A549 (cell line): Measurements from ENCODE around the gene PPM1J. TPM values are rescaled to one million over a fixed set of nuclear protein-coding genes. Genes with fewer than 3 reads are reported as not detected.

ENCODE experiments used
- ATAC-seq, 2 experiments: fragments of 200-7000 bp in 1 of 2; fragments of >200 bp in 1 of 2; cut with Nextera tagmentation in 1 of 2; cut with Tn5 transposase in 1 of 2; 3 replicates each; pipeline versions ENCODE4 v1.8.0 to v1.9.1; 2018 to 2020; ENCODE audit warnings: mild to moderate bottlenecking in 1 of 2, moderate library complexity in 1 of 2
- CTCF ChIA-PET: fragments of 300-600 bp; sonication (Branson Sonifier 250); formaldehyde crosslinking; extraction: SDS; loops from one replicate; lab custom pipeline; 2021; ENCODE audit warnings: antibody characterized with exemption, inconsistent platforms; lab: Yijun Ruan, JAX
- POLR2A ChIA-PET: fragments of 350-600 bp; formaldehyde crosslinking; extraction: SDS; loops from one replicate; lab custom pipeline; 2021; ENCODE audit warnings: antibody characterized with exemption, inconsistent platforms; lab: Yijun Ruan, JAX
- DNase-seq, 2 experiments: peaks; one replicate each; pipeline versions ENCODE4 v3.0.0 to v3.0.0-alpha.2; 2011 to 2016; ENCODE audit warnings: low read depth in 1 of 2, low spot score in 1 of 2
- FAIRE-seq: peaks from 2 replicates; lab custom pipeline; 2011; peaks lifted over from hg19 to GRCh38; lab: Jason Lieb, UNC
- H3K27ac ChIP-seq, 2 experiments: fragments of >200 bp; sonication (Bioruptor Twin); formaldehyde crosslinking; 3 replicates each; pipeline ENCODE4 v1.5.1; 2016 to 2017
- H3K4me1 ChIP-seq: fragments of >200 bp; sonication (Bioruptor Twin); formaldehyde crosslinking; 3 replicates; pipeline ENCODE4 v1.6.1; 2016
- H3K4me2 ChIP-seq: fragments of >200 bp; sonication (Bioruptor Twin); formaldehyde crosslinking; 3 replicates; pipeline ENCODE4 v1.6.1; 2016
- H3K4me3 ChIP-seq: fragments of >200 bp; sonication (Bioruptor Twin); formaldehyde crosslinking; 3 replicates; pipeline ENCODE4 v1.5.1; 2016
- H3K9me3 ChIP-seq: fragments of >200 bp; sonication (Bioruptor Twin); formaldehyde crosslinking; 3 replicates; pipeline ENCODE4 v1.6.1; 2016
- CBX8 ChIP-seq: fragments of 200-600 bp; sonication (generic); IDR thresholded peaks from 2 replicates; pipeline ENCODE4 v1.6.1; 2016
- CEBPB ChIP-seq, 2 experiments: fragments of >200 bp in 1 of 2; sonication (Bioruptor Twin) in 1 of 2; formaldehyde crosslinking in 1 of 2; IDR thresholded peaks; 2 replicates each; pipeline ENCODE4 v1.6.1; 2012 to 2016
- CTCF ChIP-seq: fragments of >200 bp; sonication (Bioruptor Twin); formaldehyde crosslinking; IDR thresholded peaks from 3 replicates; pipeline ENCODE4 v1.5.1; 2016
- ELK1 ChIP-seq: fragments of 150-350 bp; IDR thresholded peaks from 2 replicates; pipeline ENCODE4 v1.6.1; 2014; ENCODE audit warnings: low read depth, mild to moderate bottlenecking, low read length
- EP300 ChIP-seq, 2 experiments: fragments of >200 bp; sonication (Bioruptor Twin); formaldehyde crosslinking; IDR thresholded peaks; 2 replicates in 1 of 2; 3 replicates in 1 of 2; pipeline ENCODE4 v1.6.1; 2016 to 2017
- ESRRA ChIP-seq: fragments of 150-350 bp; IDR thresholded peaks from 2 replicates; pipeline ENCODE4 v1.6.1; 2014; ENCODE audit warnings: mild to moderate bottlenecking, low read length, borderline replicate concordance
- FOSL2 ChIP-seq, 2 experiments: fragments of 450-650 bp in 1 of 2; fragments of >200 bp in 1 of 2; sonication (Bioruptor Twin) in 1 of 2; formaldehyde crosslinking; IDR thresholded peaks; 2 replicates each; pipeline versions ENCODE4 v1.5.0 to v1.6.1; 2016 to 2020; ENCODE audit warnings: mild to moderate bottlenecking in 1 of 2, moderate library complexity in 1 of 2
- HEYL ChIP-seq: fragments of 250-450 bp; sonication (Bioruptor Pico); IDR thresholded peaks from 2 replicates; pipeline ENCODE4 v1.8.0; 2021; ENCODE audit warnings: mild to moderate bottlenecking, moderate library complexity
- HOXA7 ChIP-seq: fragments of 250-450 bp; sonication (Bioruptor Pico); IDR thresholded peaks from 2 replicates; pipeline ENCODE4 v1.5.0; 2020; ENCODE audit warnings: mild to moderate bottlenecking, moderate library complexity
- HOXB13 ChIP-seq: fragments of 250-450 bp; sonication (Bioruptor Pico); IDR thresholded peaks from 2 replicates; pipeline ENCODE4 v1.5.0; 2020; ENCODE audit warnings: low read depth, mild to moderate bottlenecking, moderate library complexity
- HOXB5 ChIP-seq: fragments of 250-450 bp; sonication (Bioruptor Pico); IDR thresholded peaks from 2 replicates; pipeline ENCODE4 v1.5.0; 2020; ENCODE audit warnings: mild to moderate bottlenecking, moderate library complexity
- JUNB ChIP-seq: fragments of >200 bp; sonication (Bioruptor Twin); formaldehyde crosslinking; IDR thresholded peaks from 2 replicates; pipeline ENCODE4 v1.6.1; 2016
- KDM5A ChIP-seq: fragments of 200-600 bp; sonication (generic); IDR thresholded peaks from 2 replicates; pipeline ENCODE4 v1.6.1; 2016; ENCODE audit warnings: antibody characterized with exemption, mild to moderate bottlenecking
- MYC ChIP-seq: IDR thresholded peaks from 2 replicates; pipeline ENCODE4 v1.6.1; 2012; ENCODE audit warnings: mild to moderate bottlenecking, inconsistent platforms, low read length, improper control_type of control experiment, borderline replicate concordance
- NFE2L2 ChIP-seq: fragments of 150-350 bp; conservative IDR thresholded peaks from 2 replicates; pipeline ENCODE4 v1.6.1; 2014; ENCODE audit warnings: low read length
- NR3C1 ChIP-seq: fragments of >200 bp; sonication (Bioruptor Twin); formaldehyde crosslinking; IDR thresholded peaks from 3 replicates; pipeline ENCODE4 v1.6.1; 2017
- POLR2A ChIP-seq: IDR thresholded peaks from 2 replicates; pipeline ENCODE4 v1.6.1; 2012; ENCODE audit warnings: mild to moderate bottlenecking, low read length
- RAD21 ChIP-seq, 2 experiments: fragments of >200 bp in 1 of 2; sonication (Bioruptor Twin) in 1 of 2; formaldehyde crosslinking in 1 of 2; IDR thresholded peaks in 1 of 2; conservative IDR thresholded peaks in 1 of 2; 2 replicates in 1 of 2; 3 replicates in 1 of 2; pipeline ENCODE4 v1.6.1; 2012 to 2018; ENCODE audit warnings: inconsistent platforms in 1 of 2
- RARB ChIP-seq: fragments of 250-450 bp; sonication (Bioruptor Pico); IDR thresholded peaks from 2 replicates; pipeline ENCODE4 v1.8.0; 2021; ENCODE audit warnings: mild to moderate bottlenecking, moderate library complexity
- RNF2 ChIP-seq: fragments of 200-600 bp; sonication (generic); IDR thresholded peaks from 2 replicates; pipeline ENCODE4 v1.6.1; 2016; ENCODE audit warnings: low read depth, mild to moderate bottlenecking, antibody characterized with exemption, moderate library complexity, borderline replicate concordance
- SMC3 ChIP-seq: fragments of >200 bp; sonication (Bioruptor Twin); formaldehyde crosslinking; IDR thresholded peaks from 3 replicates; pipeline ENCODE4 v1.6.1; 2018; ENCODE audit warnings: inconsistent platforms
- USF2 ChIP-seq: fragments of 450-650 bp; IDR thresholded peaks from 2 replicates; pipeline ENCODE4 v1.6.1; 2014; ENCODE audit warnings: antibody characterized with exemption
- WGBS: methylation state at CpG from one replicate; pipeline ENCODE4 v1.1.6; 2017; ENCODE audit errors: missing lambda C conversion rate; 5-methylcytosine and 5-hydroxymethylcytosine counted together
- polyA plus RNA-seq, 4 experiments: library from polyadenylated mRNA; depleted of rRNA in 3 of 4; stranded (reverse); fragments of >200 nt; fragmentation: RNase III in 1 of 4; extraction: RNeasy Plus Mini Kit Qiagen cat#74134 plus additional on column Dnase treatment in 1 of 4; gene quantifications; 2 replicates in 3 of 4; 3 replicates in 1 of 4; pipeline ENCODE4 v1.2.3, GENCODE V29; 2011 to 2017
- TF ChIP-seq, protein P1 (sequence below): IDR thresholded peaks from 2 replicates; pipeline ENCODE4 v1.6.1; 2012
- TF ChIP-seq, protein P2 (sequence below): fragments of 200-600 bp; sonication (generic); IDR thresholded peaks from 2 replicates; pipeline ENCODE4 v1.6.1; 2016; ENCODE audit warnings: antibody characterized with exemption, mild to moderate bottlenecking, moderate library complexity

PPM1J gene
- polyA plus RNA-seq, 2 of the 4 experiments (the other 2 are of a cell fraction): 0.32 to 0.62 TPM

DNA sequence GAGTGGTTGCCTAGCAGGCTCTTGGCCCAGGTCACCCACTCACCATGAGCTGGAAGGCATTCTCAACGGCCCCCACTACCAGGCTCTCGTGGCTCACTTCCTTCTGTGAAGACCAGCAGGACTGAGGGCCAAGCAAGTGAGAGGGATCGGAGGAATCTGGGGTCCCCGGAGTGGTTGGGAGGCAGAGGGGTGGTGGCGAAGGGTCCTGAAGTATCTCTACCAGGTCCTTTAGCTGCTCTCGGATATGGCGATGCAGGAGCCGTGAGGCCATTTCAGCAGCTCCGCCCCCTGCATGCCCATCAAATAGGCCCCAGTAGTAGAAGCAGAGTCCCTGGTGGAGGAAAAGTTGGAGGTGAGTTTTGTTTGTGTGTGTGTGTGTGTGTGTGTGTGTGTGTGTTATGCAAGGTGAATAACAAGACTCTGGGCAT, 2.4 kb downstream of the PPM1J start:
- Histone ChIP-seq H3K4me3 (no peak overlapping the region), H3K4me1 (peaks cover 10% of the 10 kb centered on the region; the same call in 2 of the 3 replicates), H3K27ac (no peak overlapping the region), H3K9me3 (no peaks in the 10 kb centered on the region), H3K4me2 (no peak overlapping the region)
- ChIA-PET POLR2A (no interaction called here), CTCF (interaction anchor here (0.8 to 18.0 kb wide), 2 partner anchors 91 to 322 kb away, joined by 4 to 576 read pairs; no protein-coding TSS in a partner anchor)
- TF ChIP-seq SMC3: no peak
- no peak for TF ChIP-seq HOXB5
- TF ChIP-seq RAD21 (conservative IDR thresholded peaks at IDR 0.05 in 1 of 2, IDR thresholded peaks at IDR 0.05 in 1 of 2): no peak
- TF ChIP-seq HOXA7 (CRISPR knock-in tag): no peak
- no peak for TF ChIP-seq CTCF
- TF ChIP-seq EP300 (IDR thresholded peaks at IDR 0.05): no peak
- TF ChIP-seq RNF2: no peak
- TF ChIP-seq ESRRA: no peak
- TF ChIP-seq, protein P1, sequence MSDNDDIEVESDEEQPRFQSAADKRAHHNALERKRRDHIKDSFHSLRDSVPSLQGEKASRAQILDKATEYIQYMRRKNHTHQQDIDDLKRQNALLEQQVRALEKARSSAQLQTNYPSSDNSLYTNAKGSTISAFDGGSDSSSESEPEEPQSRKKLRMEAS: no peak
- TF ChIP-seq, protein P2, sequence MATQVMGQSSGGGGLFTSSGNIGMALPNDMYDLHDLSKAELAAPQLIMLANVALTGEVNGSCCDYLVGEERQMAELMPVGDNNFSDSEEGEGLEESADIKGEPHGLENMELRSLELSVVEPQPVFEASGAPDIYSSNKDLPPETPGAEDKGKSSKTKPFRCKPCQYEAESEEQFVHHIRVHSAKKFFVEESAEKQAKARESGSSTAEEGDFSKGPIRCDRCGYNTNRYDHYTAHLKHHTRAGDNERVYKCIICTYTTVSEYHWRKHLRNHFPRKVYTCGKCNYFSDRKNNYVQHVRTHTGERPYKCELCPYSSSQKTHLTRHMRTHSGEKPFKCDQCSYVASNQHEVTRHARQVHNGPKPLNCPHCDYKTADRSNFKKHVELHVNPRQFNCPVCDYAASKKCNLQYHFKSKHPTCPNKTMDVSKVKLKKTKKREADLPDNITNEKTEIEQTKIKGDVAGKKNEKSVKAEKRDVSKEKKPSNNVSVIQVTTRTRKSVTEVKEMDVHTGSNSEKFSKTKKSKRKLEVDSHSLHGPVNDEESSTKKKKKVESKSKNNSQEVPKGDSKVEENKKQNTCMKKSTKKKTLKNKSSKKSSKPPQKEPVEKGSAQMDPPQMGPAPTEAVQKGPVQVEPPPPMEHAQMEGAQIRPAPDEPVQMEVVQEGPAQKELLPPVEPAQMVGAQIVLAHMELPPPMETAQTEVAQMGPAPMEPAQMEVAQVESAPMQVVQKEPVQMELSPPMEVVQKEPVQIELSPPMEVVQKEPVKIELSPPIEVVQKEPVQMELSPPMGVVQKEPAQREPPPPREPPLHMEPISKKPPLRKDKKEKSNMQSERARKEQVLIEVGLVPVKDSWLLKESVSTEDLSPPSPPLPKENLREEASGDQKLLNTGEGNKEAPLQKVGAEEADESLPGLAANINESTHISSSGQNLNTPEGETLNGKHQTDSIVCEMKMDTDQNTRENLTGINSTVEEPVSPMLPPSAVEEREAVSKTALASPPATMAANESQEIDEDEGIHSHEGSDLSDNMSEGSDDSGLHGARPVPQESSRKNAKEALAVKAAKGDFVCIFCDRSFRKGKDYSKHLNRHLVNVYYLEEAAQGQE: no peak
- TF ChIP-seq NFE2L2: no peak
- DNase-seq (no peak), FAIRE-seq (no peak), ATAC-seq (no peak)
- 97% methylated on average over 3 of the region's 9 CpGs for WGBS

- DNase-seq (no peak), FAIRE-seq (no peak), ATAC-seq (no peak)
- ChIA-PET POLR2A (no interaction called here), CTCF (interaction anchor here (0.8 to 18.0 kb wide), 2 partner anchors 91 to 321 kb away, joined by 4 to 576 read pairs; no protein-coding TSS in a partner anchor)
- WGBS: 71% methylated on average over 6 of the region's 7 CpGs
- no peaks in the 10 kb centered on the region for H3K9me3 ChIP-seq
- H3K27ac ChIP-seq: no peak overlapping the region
- TF ChIP-seq CEBPB (IDR thresholded peaks at IDR 0.05) (no peak), ESRRA (no peak), KDM5A (no peak), HEYL (CRISPR knock-in tag) (no peak), USF2 (no peak), NR3C1 (no peak), MYC (no peak), POLR2A (no peak), ELK1 (no peak), HOXB13 (CRISPR knock-in tag) (no peak), RARB (CRISPR knock-in tag) (no peak), JUNB (no peak), RAD21 (conservative IDR thresholded peaks at IDR 0.05 in 1 of 2, IDR thresholded peaks at IDR 0.05 in 1 of 2) (no peak), CBX8 (no peak), FOSL2 (IDR thresholded peaks at IDR 0.05) (no peak), FOSL2 (CRISPR knock-in tag; IDR thresholded peaks at IDR 0.05) (no peak)
- H3K4me3 ChIP-seq: no peak overlapping the region
- no peak overlapping the region for H3K4me2 ChIP-seq
- H3K4me1 ChIP-seq: peaks cover 12% of the 10 kb centered on the region; the same call in 2 of the 3 replicates
Observed at GRCh38 chr1:112712191-112712590, 2.9 kb downstream of the PPM1J start.
